HepG2 (cell line): ENCODE measurements around the gene PET100. TPM values are rescaled to one million over a fixed set of nuclear protein-coding genes. Genes with fewer than 3 reads are reported as not detected.

Source experiments
- IKZF1 ChIP-seq: fragments of 450-650 bp; IDR thresholded peaks from 2 replicates; pipeline ENCODE4 v1.7.1; 2016
- NFATC3 ChIP-seq: sonication (generic); formaldehyde crosslinking; IDR thresholded peaks from 2 replicates; pipeline ENCODE4 v1.5.1; 2020; ENCODE audit warnings: mild to moderate bottlenecking, missing genetic modification reagents
- RFX3 ChIP-seq: IDR thresholded peaks from 2 replicates; pipeline ENCODE4 v1.6.1; 2016; ENCODE audit warnings: missing biosample characterization, missing genetic modification reagents
- SOX13 ChIP-seq, 3 experiments: fragments of 450-650 bp in 1 of 3; sonication (generic) in 1 of 3; formaldehyde crosslinking in 1 of 3; IDR thresholded peaks in 2 of 3; conservative IDR thresholded peaks in 1 of 3; 2 replicates each; pipeline versions ENCODE4 v1.5.0 to v1.6.1; 2016 to 2020; ENCODE audit warnings: antibody characterized with exemption in 1 of 3, mild to moderate bottlenecking in 1 of 3, missing compliant biosample characterization in 1 of 3, missing genetic modification reagents in 1 of 3, moderate library complexity in 1 of 3
- STAT5B ChIP-seq: sonication (generic); formaldehyde crosslinking; IDR thresholded peaks from 2 replicates; pipeline ENCODE4 v1.4.0; 2020; ENCODE audit warnings: missing genetic modification reagents
- TCF12 ChIP-seq, 2 experiments: fragments of 450-650 bp in 1 of 2; sonication (generic) in 1 of 2; formaldehyde crosslinking in 1 of 2; IDR thresholded peaks; 2 replicates each; pipeline versions ENCODE4 v1.6.1 to v1.8.0; 2017 to 2022; ENCODE audit warnings: antibody characterized with exemption in 1 of 2, mild to moderate bottlenecking in 1 of 2, missing genetic modification reagents in 1 of 2, moderate library complexity in 1 of 2
- ZFP36L1 ChIP-seq: sonication (generic); formaldehyde crosslinking; IDR thresholded peaks from 2 replicates; pipeline ENCODE4 v1.8.0; 2022; ENCODE audit warnings: mild to moderate bottlenecking, missing genetic modification reagents, moderate library complexity
- ZNF549 ChIP-seq: sonication (generic); formaldehyde crosslinking; IDR thresholded peaks from 2 replicates; pipeline ENCODE4 v1.5.0; 2020; ENCODE audit warnings: missing genetic modification reagents
- ZNF7 ChIP-seq: IDR thresholded peaks from 2 replicates; pipeline ENCODE4 v1.6.1; 2016; ENCODE audit warnings: missing biosample characterization, missing genetic modification reagents
- ZNF879 ChIP-seq: sonication (generic); formaldehyde crosslinking; IDR thresholded peaks from 2 replicates; pipeline ENCODE4 v1.8.1; 2023; ENCODE audit warnings: missing genetic modification reagents
- ZSCAN9 ChIP-seq: IDR thresholded peaks from 2 replicates; pipeline ENCODE4 v1.6.1; 2016; ENCODE audit warnings: borderline replicate concordance
- polyA plus RNA-seq, 8 experiments: library from polyadenylated mRNA; depleted of rRNA in 3 of 8; stranded (reverse) in 7 of 8; unstranded in 1 of 8; fragments of >200 nt; fragmentation: Illumina TruSeq in 4 of 8; extraction: Trizol in 4 of 8; gene quantifications; 2 replicates each; pipeline versions ENCODE4 v1.2.1 to v1.2.3, GENCODE V29; 2011 to 2016; ENCODE audit warnings: low read depth in 4 of 8, missing spikeins in 1 of 8, mixed read lengths in 1 of 8; ENCODE audit not compliant: insufficient read depth in 1 of 8
- total RNA-seq, 5 experiments: library from RNA; depleted of rRNA; stranded (reverse); fragments of >200 nt; fragmentation: Illumina TruSeq; extraction: Trizol; gene quantifications; 2 replicates each; pipeline ENCODE4 v1.2.3, GENCODE V29; 2016; ENCODE audit warnings: low read depth in 1 of 5
- TF ChIP-seq, protein P1 (sequence below): sonication (generic); formaldehyde crosslinking; IDR thresholded peaks from 2 replicates; pipeline ENCODE4 v1.5.1; 2020; ENCODE audit warnings: missing genetic modification reagents, mild to moderate bottlenecking, borderline replicate concordance
- TF ChIP-seq, protein P2 (sequence below): sonication (generic); formaldehyde crosslinking; IDR thresholded peaks from 2 replicates; pipeline ENCODE4 v1.4.0; 2020; ENCODE audit warnings: missing genetic modification reagents
- TF ChIP-seq, protein P3 (sequence below): sonication (generic); formaldehyde crosslinking; IDR thresholded peaks from 2 replicates; pipeline ENCODE4 v1.5.1; 2020; ENCODE audit warnings: missing genetic modification reagents, mild to moderate bottlenecking, borderline replicate concordance
- TF ChIP-seq, protein P4 (sequence below): sonication (generic); formaldehyde crosslinking; IDR thresholded peaks from 2 replicates; pipeline ENCODE4 v1.4.0; 2020; ENCODE audit warnings: mild to moderate bottlenecking, missing genetic modification reagents

Gene PET100
- total and polyA plus RNA-seq, 2 of the 13 experiments (the other 11 are each of a cell fraction or from before 2014, with no cell fraction given): 22.3 to 66.5 TPM

DNA sequence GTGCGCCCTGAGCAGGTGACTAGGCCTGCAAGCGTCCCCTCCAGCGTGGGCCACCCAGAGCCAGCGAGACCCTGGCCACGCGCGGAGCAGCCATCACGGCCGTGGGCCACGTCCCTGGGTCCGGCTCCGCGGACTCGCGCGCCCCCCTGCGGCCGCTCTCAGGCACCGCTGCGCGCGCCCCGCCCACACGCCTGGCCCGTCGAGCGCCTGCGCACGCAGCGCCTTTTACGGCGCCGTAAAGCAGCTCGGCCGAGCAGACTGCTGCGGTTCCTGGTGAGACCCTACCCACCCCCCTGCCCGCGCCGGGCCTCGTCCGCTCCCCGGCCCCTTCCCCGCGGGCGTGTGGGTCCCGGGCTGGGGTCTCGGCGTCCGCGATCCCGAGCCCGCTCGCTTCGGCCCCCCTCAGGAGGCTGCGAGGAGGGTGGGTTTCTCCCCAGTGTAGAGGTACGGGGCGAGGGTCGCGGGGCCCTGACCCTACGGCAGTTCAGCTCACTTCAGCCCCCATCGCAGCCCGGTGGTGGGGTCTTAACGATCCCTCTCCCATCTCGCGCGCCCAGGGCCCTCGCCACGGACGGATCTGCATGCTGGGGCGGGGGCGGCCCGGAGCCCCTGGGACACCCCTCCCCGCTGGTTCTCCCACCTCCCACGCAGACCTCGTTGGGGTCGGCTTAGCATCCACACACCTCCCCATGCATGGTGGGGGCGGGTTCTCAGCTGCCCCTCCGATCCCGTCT, 51.2 kb downstream of the PET100 start, which contains the start of gene TRAPPC5 (continued):
- TF ChIP-seq, protein P1, sequence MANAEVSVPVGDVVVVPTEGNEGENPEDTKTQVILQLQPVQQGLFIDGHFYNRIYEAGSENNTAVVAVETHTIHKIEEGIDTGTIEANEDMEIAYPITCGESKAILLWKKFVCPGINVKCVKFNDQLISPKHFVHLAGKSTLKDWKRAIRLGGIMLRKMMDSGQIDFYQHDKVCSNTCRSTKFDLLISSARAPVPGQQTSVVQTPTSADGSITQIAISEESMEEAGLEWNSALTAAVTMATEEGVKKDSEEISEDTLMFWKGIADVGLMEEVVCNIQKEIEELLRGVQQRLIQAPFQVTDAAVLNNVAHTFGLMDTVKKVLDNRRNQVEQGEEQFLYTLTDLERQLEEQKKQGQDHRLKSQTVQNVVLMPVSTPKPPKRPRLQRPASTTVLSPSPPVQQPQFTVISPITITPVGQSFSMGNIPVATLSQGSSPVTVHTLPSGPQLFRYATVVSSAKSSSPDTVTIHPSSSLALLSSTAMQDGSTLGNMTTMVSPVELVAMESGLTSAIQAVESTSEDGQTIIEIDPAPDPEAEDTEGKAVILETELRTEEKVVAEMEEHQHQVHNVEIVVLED: peak; percentile 67
- TF ChIP-seq NFATC3 (CRISPR knock-in tag) (0 out of 2 replicates have a peak, but pooled peaks have one; percentile 43), SOX13 (IDR thresholded peaks at IDR 0.05) (no peak), SOX13 (CRISPR knock-in tag; conservative IDR thresholded peaks at IDR 0.05 in 1 of 2, IDR thresholded peaks at IDR 0.05 in 1 of 2) (no peak), ZFP36L1 (CRISPR knock-in tag) (no peak), ZNF7 (no peak), ZNF549 (CRISPR knock-in tag) (no peak), IKZF1 (no peak), TCF12 (IDR thresholded peaks at IDR 0.05) (no peak), TCF12 (CRISPR knock-in tag; IDR thresholded peaks at IDR 0.05) (peak; percentile 59; the same call in 1 of the 2 replicates), STAT5B (CRISPR knock-in tag) (no peak), RFX3 (CRISPR knock-in tag) (no peak), ZSCAN9 (CRISPR knock-in tag) (no peak), ZNF879 (no peak)
- TF ChIP-seq, protein P2, sequence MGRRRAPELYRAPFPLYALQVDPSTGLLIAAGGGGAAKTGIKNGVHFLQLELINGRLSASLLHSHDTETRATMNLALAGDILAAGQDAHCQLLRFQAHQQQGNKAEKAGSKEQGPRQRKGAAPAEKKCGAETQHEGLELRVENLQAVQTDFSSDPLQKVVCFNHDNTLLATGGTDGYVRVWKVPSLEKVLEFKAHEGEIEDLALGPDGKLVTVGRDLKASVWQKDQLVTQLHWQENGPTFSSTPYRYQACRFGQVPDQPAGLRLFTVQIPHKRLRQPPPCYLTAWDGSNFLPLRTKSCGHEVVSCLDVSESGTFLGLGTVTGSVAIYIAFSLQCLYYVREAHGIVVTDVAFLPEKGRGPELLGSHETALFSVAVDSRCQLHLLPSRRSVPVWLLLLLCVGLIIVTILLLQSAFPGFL (CRISPR knock-in tag): 0 out of 2 replicates have a peak, but pooled peaks have one; percentile 33
- TF ChIP-seq, protein P3, sequence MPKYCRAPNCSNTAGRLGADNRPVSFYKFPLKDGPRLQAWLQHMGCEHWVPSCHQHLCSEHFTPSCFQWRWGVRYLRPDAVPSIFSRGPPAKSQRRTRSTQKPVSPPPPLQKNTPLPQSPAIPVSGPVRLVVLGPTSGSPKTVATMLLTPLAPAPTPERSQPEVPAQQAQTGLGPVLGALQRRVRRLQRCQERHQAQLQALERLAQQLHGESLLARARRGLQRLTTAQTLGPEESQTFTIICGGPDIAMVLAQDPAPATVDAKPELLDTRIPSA: 0 out of 2 replicates have a peak, but pooled peaks have one; percentile 16
- TF ChIP-seq, protein P4, sequence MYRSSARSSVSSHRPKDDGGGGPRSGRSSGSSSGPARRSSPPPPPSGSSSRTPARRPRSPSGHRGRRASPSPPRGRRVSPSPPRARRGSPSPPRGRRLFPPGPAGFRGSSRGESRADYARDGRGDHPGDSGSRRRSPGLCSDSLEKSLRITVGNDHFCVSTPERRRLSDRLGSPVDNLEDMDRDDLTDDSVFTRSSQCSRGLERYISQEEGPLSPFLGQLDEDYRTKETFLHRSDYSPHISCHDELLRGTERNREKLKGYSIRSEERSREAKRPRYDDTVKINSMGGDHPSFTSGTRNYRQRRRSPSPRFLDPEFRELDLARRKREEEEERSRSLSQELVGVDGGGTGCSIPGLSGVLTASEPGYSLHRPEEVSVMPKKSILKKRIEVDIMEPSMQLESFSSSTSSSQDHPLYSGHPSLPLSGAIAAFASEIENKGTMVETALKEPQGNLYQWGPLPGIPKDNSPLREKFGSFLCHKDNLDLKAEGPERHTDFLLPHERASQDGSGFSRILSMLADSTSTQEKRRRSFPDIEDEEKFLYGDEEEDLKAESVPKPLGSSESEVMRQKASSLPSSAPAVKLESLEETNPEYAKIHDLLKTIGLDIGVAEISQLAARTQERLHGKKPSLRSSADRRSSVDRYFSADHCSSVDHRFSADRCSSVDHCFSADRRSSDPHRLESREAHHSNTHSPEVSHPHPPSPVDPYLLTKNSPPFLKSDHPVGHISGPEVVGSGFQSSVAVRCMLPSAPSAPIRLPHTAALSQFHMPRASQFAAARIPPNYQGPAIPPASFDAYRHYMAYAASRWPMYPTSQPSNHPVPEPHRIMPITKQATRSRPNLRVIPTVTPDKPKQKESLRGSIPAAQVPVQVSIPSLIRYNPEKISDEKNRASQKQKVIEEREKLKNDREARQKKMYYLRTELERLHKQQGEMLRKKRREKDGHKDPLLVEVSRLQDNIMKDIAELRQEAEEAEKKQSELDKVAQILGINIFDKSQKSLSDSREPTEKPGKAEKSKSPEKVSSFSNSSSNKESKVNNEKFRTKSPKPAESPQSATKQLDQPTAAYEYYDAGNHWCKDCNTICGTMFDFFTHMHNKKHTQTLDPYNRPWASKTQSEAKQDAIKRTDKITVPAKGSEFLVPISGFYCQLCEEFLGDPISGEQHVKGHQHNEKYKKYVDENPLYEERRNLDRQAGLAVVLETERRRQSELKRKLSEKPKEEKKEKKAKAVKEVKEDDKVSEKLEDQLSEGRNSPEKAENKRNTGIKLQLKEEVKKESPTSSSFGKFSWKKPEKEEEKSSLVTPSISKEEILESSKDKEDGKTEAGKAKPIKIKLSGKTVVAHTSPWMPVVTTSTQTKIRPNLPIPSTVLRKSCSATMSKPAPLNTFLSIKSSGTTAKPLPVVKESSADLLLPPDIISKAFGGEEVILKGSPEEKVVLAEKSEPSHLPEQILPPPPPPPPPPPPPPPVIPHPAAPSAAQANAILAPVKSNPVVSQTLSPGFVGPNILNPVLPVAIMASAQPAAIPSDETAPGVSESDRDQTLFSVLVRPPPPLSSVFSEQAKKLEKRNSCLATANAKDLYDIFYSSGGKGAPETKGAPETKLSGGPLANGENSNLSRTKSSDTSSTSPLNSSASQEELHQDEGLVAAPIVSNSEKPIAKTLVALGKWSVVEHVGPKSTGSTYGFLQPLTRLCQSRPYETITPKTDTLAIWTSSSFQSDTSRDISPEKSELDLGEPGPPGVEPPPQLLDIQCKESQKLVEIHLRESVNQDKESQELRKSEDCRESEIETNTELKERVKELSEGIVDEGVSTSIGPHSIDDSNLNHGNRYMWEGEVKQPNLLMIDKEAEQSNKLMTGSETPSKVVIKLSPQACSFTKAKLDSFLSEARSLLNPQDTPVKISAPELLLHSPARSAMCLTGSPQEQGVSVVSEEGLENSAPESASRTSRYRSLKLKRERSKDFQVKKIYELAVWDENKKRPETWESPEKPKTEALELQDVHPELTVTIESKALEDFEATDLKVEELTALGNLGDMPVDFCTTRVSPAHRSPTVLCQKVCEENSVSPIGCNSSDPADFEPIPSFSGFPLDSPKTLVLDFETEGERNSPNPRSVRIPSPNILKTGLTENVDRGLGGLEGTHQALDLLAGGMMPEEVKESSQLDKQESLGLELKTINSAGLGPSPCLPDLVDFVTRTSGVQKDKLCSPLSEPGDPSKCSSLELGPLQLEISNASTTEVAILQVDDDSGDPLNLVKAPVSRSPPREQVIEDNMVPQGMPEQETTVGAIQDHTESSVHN (CRISPR knock-in tag): no peak
